WTC11 (cell line): ENCODE measurements around the gene ERFL. TPM values are rescaled to one million over a fixed set of nuclear protein-coding genes. Genes with fewer than 3 reads are reported as not detected.
A peak's percentile ranks its signal among the peaks of the same experiment; 100 is the strongest.

Source experiments
- ATAC-seq: fragments of 200-7000 bp; cut with Tn5 transposase; 2 replicates; pipeline ENCODE4 v1.10.0; 2021; ENCODE audit warnings: mild to moderate bottlenecking, moderate library complexity
- CTCF ChIA-PET: fragments of 300-600 bp; sonication (Branson Sonifier 250); formaldehyde crosslinking; loops from one replicate; lab custom pipeline; 2021; ENCODE audit warnings: antibody characterized with exemption; lab: Charles Lee
- POLR2A ChIA-PET: fragments of 350-600 bp; sonication (Branson Sonifier 250); formaldehyde crosslinking; loops from one replicate; lab custom pipeline; 2021; ENCODE audit warnings: antibody characterized with exemption; lab: Charles Lee
- DNase-seq: peaks from one replicate; pipeline ENCODE4 v3.0.0; 2021; ENCODE audit warnings: low spot score
- H3K27ac Mint-ChIP-seq: 2 replicates; pipeline ENCODE4 v1.8.0; 2021; ENCODE audit warnings: mixed read lengths
- H3K27me3 Mint-ChIP-seq: 2 replicates; pipeline ENCODE4 v1.8.0; 2021; ENCODE audit warnings: low read depth, mild to moderate bottlenecking, moderate library complexity, mixed read lengths
- H3K36me3 Mint-ChIP-seq: 2 replicates; pipeline ENCODE4 v1.8.0; 2021; ENCODE audit warnings: mixed read lengths
- H3K4me1 Mint-ChIP-seq: 2 replicates; pipeline ENCODE4 v1.8.0; 2022; ENCODE audit warnings: mixed read lengths
- H3K4me3 Mint-ChIP-seq: 2 replicates; pipeline ENCODE4 v1.8.0; 2021; ENCODE audit warnings: mild to moderate bottlenecking, moderate library complexity, mixed read lengths
- H3K9me3 Mint-ChIP-seq: 2 replicates; pipeline ENCODE4 v1.8.0; 2021; ENCODE audit warnings: mixed read lengths
- AR ChIP-seq: fragments of 250-450 bp; sonication (Bioruptor Pico); IDR thresholded peaks from 2 replicates; pipeline ENCODE4 v1.9.0; 2021; ENCODE audit warnings: mild to moderate bottlenecking
- CBFB ChIP-seq: sonication (generic); formaldehyde crosslinking; IDR thresholded peaks from 2 replicates; pipeline ENCODE4 v1.8.1; 2022; ENCODE audit warnings: mild to moderate bottlenecking, low read depth, missing genetic modification reagents
- EMX1 ChIP-seq: fragments of 250-450 bp; sonication (Bioruptor Pico); IDR thresholded peaks from 2 replicates; pipeline ENCODE4 v1.8.0; 2021; ENCODE audit warnings: mild to moderate bottlenecking
- ESRRA ChIP-seq: sonication (generic); formaldehyde crosslinking; IDR thresholded peaks from 2 replicates; pipeline ENCODE4 v1.8.1; 2022; ENCODE audit warnings: mild to moderate bottlenecking, missing genetic modification reagents, borderline replicate concordance
- FOXP1 ChIP-seq: sonication (generic); formaldehyde crosslinking; IDR thresholded peaks from 2 replicates; pipeline ENCODE4 v1.8.0; 2022; ENCODE audit warnings: missing genetic modification reagents, mild to moderate bottlenecking, moderate library complexity, borderline replicate concordance
- HMGA2 ChIP-seq: fragments of 250-450 bp; sonication (Bioruptor Pico); IDR thresholded peaks from 2 replicates; pipeline ENCODE4 v1.4.0; 2021; ENCODE audit warnings: mild to moderate bottlenecking, moderate library complexity
- JUN ChIP-seq: sonication (generic); formaldehyde crosslinking; IDR thresholded peaks from 2 replicates; pipeline ENCODE4 v1.8.0; 2023; ENCODE audit warnings: mild to moderate bottlenecking, missing genetic modification reagents
- MLX ChIP-seq: sonication (generic); formaldehyde crosslinking; IDR thresholded peaks from 2 replicates; pipeline ENCODE4 v1.8.1; 2023; ENCODE audit warnings: mild to moderate bottlenecking, missing genetic modification reagents, moderate library complexity
- NFATC4 ChIP-seq: fragments of 250-450 bp; sonication (Bioruptor Pico); IDR thresholded peaks from 2 replicates; pipeline ENCODE4 v1.9.0; 2021; ENCODE audit warnings: mild to moderate bottlenecking
- OVOL2 ChIP-seq: fragments of 250-450 bp; sonication (Bioruptor Pico); IDR thresholded peaks from 2 replicates; pipeline ENCODE4 v1.9.0; 2021; ENCODE audit warnings: mild to moderate bottlenecking, borderline replicate concordance
- PRRX2 ChIP-seq: fragments of 250-450 bp; sonication (Bioruptor Pico); IDR thresholded peaks from 2 replicates; pipeline ENCODE4 v1.8.0; 2021; ENCODE audit warnings: mild to moderate bottlenecking
- RORB ChIP-seq: fragments of 250-450 bp; sonication (Bioruptor Pico); IDR thresholded peaks from 2 replicates; pipeline ENCODE4 v1.9.0; 2021; ENCODE audit warnings: mild to moderate bottlenecking
- SMAD3 ChIP-seq: sonication (generic); formaldehyde crosslinking; IDR thresholded peaks from 2 replicates; pipeline ENCODE4 v1.8.0; 2022; ENCODE audit warnings: missing genetic modification reagents, mild to moderate bottlenecking, borderline replicate concordance
- USF1 ChIP-seq: sonication (generic); formaldehyde crosslinking; IDR thresholded peaks from 2 replicates; pipeline ENCODE4 v1.8.0; 2022; ENCODE audit warnings: mild to moderate bottlenecking, missing genetic modification reagents
- ZMAT4 ChIP-seq: fragments of 250-450 bp; sonication (Bioruptor Pico); IDR thresholded peaks from 2 replicates; pipeline ENCODE4 v1.9.0; 2021; ENCODE audit warnings: mild to moderate bottlenecking
- ZNF121 ChIP-seq: sonication (generic); formaldehyde crosslinking; IDR thresholded peaks from 2 replicates; pipeline ENCODE4 v1.8.0; 2023; ENCODE audit warnings: missing genetic modification reagents
- ZNF416 ChIP-seq: fragments of 250-450 bp; sonication (Bioruptor Pico); IDR thresholded peaks from 2 replicates; pipeline ENCODE4 v1.9.0; 2021; ENCODE audit warnings: mild to moderate bottlenecking, inconsistent platforms
- ZNF425 ChIP-seq: fragments of 250-450 bp; sonication (Bioruptor Pico); conservative IDR thresholded peaks from 2 replicates; pipeline ENCODE4 v1.9.0; 2021; ENCODE audit warnings: mild to moderate bottlenecking
- ZNF532 ChIP-seq: fragments of 250-450 bp; sonication (Bioruptor Pico); IDR thresholded peaks from 2 replicates; pipeline ENCODE4 v1.9.0; 2021; ENCODE audit warnings: mild to moderate bottlenecking, borderline replicate concordance
- total RNA-seq: library from RNA; stranded (reverse); gene quantifications from 3 replicates; pipeline ENCODE4 v1.2.3, GENCODE V29; 2021

The ERFL gene
- total RNA-seq, 1 experiment from 2014 or later = 0.31 TPM

- TF ChIP-seq AR (CRISPR knock-in tag) = peak; percentile 95
- no peak for TF ChIP-seq OVOL2 (CRISPR knock-in tag)
- TF ChIP-seq USF1 (CRISPR knock-in tag) = 0 out of 2 replicates have a peak, but pooled peaks have one; percentile 11
- no peak for TF ChIP-seq HMGA2 (CRISPR knock-in tag)
- TF ChIP-seq CBFB (CRISPR knock-in tag) = no peak
- peak; percentile 95 for TF ChIP-seq EMX1 (CRISPR knock-in tag)
- TF ChIP-seq ZNF416 = peak; percentile 39
- TF ChIP-seq RORB = 0 out of 2 replicates have a peak, but pooled peaks have one; percentile 39
- peak; percentile 87 for TF ChIP-seq PRRX2 (CRISPR knock-in tag)
- peak; percentile 90 for TF ChIP-seq NFATC4 (CRISPR knock-in tag)
- TF ChIP-seq ZNF121 = peak; percentile 10; the same call in 1 of the 2 replicates
- peak; percentile 90 for TF ChIP-seq ZNF532
Observed at GRCh38 chr19:41872775-41873647, 55.2 kb downstream of the ERFL start (continued).

- Mint-ChIP-seq H3K4me3 (no peak overlapping the region), H3K4me1 (peaks cover 11% of the 10 kb centered on the region), H3K27me3 (peaks cover 6% of the 10 kb centered on the region), H3K9me3 (no peaks in the 10 kb centered on the region), H3K27ac (peak overlapping the region; percentile 91), H3K36me3 (peaks cover 41% of the 10 kb centered on the region)
- peak; percentile 3 for ATAC-seq
- CTCF ChIA-PET = interaction anchor here (0.8 to 3.7 kb wide), 19 partner anchors 10 to 222 kb away, joined by 3 to 46 read pairs (median 5); partner anchors contain the start of genes ARHGEF1, ERFL, RABAC1 and RPS19
- TF ChIP-seq MLX (CRISPR knock-in tag) (0 out of 2 replicates have a peak, but pooled peaks have one; percentile 26), JUN (CRISPR knock-in tag) (no peak), ESRRA (0 out of 2 replicates have a peak, but pooled peaks have one; percentile 4), NFATC4 (CRISPR knock-in tag) (peak; percentile 3; the same call in 1 of the 2 replicates), FOXP1 (CRISPR knock-in tag) (peak; percentile 67), ZMAT4 (CRISPR knock-in tag) (peak; percentile 29; the same call in 1 of the 2 replicates), AR (CRISPR knock-in tag) (0 out of 2 replicates have a peak, but pooled peaks have one; percentile 4), SMAD3 (CRISPR knock-in tag) (0 out of 2 replicates have a peak, but pooled peaks have one; percentile 56), OVOL2 (CRISPR knock-in tag) (no peak), ZNF425 (peak; percentile 75), EMX1 (CRISPR knock-in tag) (no peak; the same call in 1 of the 2 replicates)
- no peak for DNase-seq
- POLR2A ChIA-PET = interaction anchor here (0.6 to 4.3 kb wide), 7 partner anchors 9 to 86 kb away, joined by 3 to 30 read pairs (median 7); partner anchors contain the start of genes ARHGEF1, RABAC1 and RPS19
Observed at GRCh38 chr19:41872384-41872774, 55.9 kb downstream of the ERFL start.
